HCEC 1CT (cell line): ENCODE results near the gene SORL1-AS1.
"Not testable (repeated sequence)": the region's sequence is repeated elsewhere in the genome, so short reads cannot be mapped to it uniquely, and the experiment has no call there.

Experiments
- DNase-seq: peaks from one replicate; pipeline ENCODE4 v3.0.0-alpha.2; 2017

SORL1-AS1 gene

GRCh38 chr11:121426476-121427399 lies 26.0 kb downstream of the SORL1-AS1 start:
- no peak for DNase-seq

- DNase-seq: no peak
Observed at GRCh38 chr11:121425828-121426227, 26.9 kb downstream of the SORL1-AS1 start.

GRCh38 chr11:121422675-121423074 lies 30.1 kb downstream of the SORL1-AS1 start:
- no peak for DNase-seq

GRCh38 chr11:121421149-121421901 lies 31.4 kb downstream of the SORL1-AS1 start:
- no peak for DNase-seq

GRCh38 chr11:121420398-121420797 lies 32.4 kb downstream of the SORL1-AS1 start:
- DNase-seq: no peak

GRCh38 chr11:121419836-121420235 lies 32.9 kb downstream of the SORL1-AS1 start:
- no peak for DNase-seq

GRCh38 chr11:121418625-121419114 lies 34.1 kb downstream of the SORL1-AS1 start:
- no peak for DNase-seq

GRCh38 chr11:121417607-121418006 lies 35.2 kb downstream of the SORL1-AS1 start:
- no peak for DNase-seq

GRCh38 chr11:121417055-121417551 lies 35.7 kb downstream of the SORL1-AS1 start:
- DNase-seq: peak; percentile 39

GRCh38 chr11:121415856-121416255 lies 36.9 kb downstream of the SORL1-AS1 start:
- no peak for DNase-seq

GRCh38 chr11:121414141-121414913 lies 38.4 kb downstream of the SORL1-AS1 start:
- DNase-seq: no peak

- DNase-seq: no peak
Observed at GRCh38 chr11:121412711-121413415, 39.9 kb downstream of the SORL1-AS1 start.

GRCh38 chr11:121412000-121412587 lies 40.7 kb downstream of the SORL1-AS1 start:
- no peak for DNase-seq

GRCh38 chr11:121411330-121411729 lies 41.4 kb downstream of the SORL1-AS1 start:
- not testable (repeated sequence) for DNase-seq

GRCh38 chr11:121410041-121410440 lies 42.7 kb downstream of the SORL1-AS1 start:
- not testable (repeated sequence) for DNase-seq

- no peak for DNase-seq
Observed at GRCh38 chr11:121408830-121409229, 43.9 kb downstream of the SORL1-AS1 start.

- no peak for DNase-seq
Observed at GRCh38 chr11:121406291-121406690, 46.5 kb downstream of the SORL1-AS1 start.

- no peak for DNase-seq
Observed at GRCh38 chr11:121405646-121406045, 47.1 kb downstream of the SORL1-AS1 start.

- DNase-seq: no peak
Observed at GRCh38 chr11:121394785-121395184, 58.0 kb downstream of the SORL1-AS1 start.

- no peak for DNase-seq
Observed at GRCh38 chr11:121393855-121394254, 58.9 kb downstream of the SORL1-AS1 start.

GRCh38 chr11:121391914-121392313 lies 60.9 kb downstream of the SORL1-AS1 start:
- DNase-seq: no peak

GRCh38 chr11:121389651-121390050 lies 63.1 kb downstream of the SORL1-AS1 start:
- DNase-seq: no peak
